GM12891 (cell line): ENCODE results near the gene CCL16.

Source experiments
- DNase-seq: peaks from one replicate; pipeline ENCODE4 v3.0.0; 2011; ENCODE audit warnings: low spot score; ENCODE audit not compliant: insufficient read length
- FAIRE-seq: peaks from 2 replicates; lab custom pipeline; 2011; peaks lifted over from hg19 to GRCh38; lab: Jason Lieb, UNC
- PAX5 ChIP-seq: IDR thresholded peaks from 2 replicates; pipeline ENCODE4 v1.6.1; 2011; ENCODE audit warnings: low read length, moderate library complexity, mild to moderate bottlenecking; ENCODE audit not compliant: insufficient read depth, severe bottlenecking
- POLR2A ChIP-seq: IDR thresholded peaks from 2 replicates; pipeline ENCODE4 v1.6.1; 2011; ENCODE audit warnings: low read depth, low read length, control low read depth
- POLR2AphosphoS5 ChIP-seq: IDR thresholded peaks from 2 replicates; pipeline ENCODE4 v1.6.1; 2011; ENCODE audit warnings: low read depth, low read length, control low read depth
- POU2F2 ChIP-seq: IDR thresholded peaks from 2 replicates; pipeline ENCODE4 v1.6.1; 2011; ENCODE audit warnings: low read depth, mild to moderate bottlenecking, control low read depth, low read length, moderate library complexity
- SPI1 ChIP-seq: IDR thresholded peaks from 2 replicates; pipeline ENCODE4 v1.6.1; 2011; ENCODE audit warnings: low read depth, low read length, control low read depth
- TAF1 ChIP-seq: IDR thresholded peaks from 2 replicates; pipeline ENCODE4 v1.6.1; 2011; ENCODE audit warnings: low read depth, low read length, control low read depth

Gene CCL16

GRCh38 chr17:35991075-35991474, 9.8 kb upstream of the CCL16 start:
- DNase-seq (no peak), FAIRE-seq (no peak)
- TF ChIP-seq POLR2A (no peak), PAX5 (no peak), POLR2AphosphoS5 (no peak), POU2F2 (no peak), TAF1 (no peak), SPI1 (no peak)

DNA sequence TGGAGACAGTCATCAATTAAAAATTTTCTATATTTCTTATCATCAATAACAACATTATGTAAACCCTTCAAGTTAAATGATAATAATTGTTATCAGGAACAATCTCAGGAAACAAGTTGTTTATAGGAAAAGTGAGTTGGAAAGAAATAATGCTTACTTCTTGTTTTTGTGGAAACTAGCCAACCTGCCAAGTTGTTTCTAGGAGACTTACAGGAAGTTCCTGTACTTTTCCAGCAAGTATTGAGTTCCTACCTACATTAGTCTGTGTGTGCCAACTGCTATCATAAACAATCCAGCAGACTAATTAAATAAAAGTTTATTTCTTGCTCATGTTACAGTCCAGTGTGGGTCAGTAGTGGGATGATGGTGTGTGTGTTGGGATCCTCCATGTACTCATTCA, 6.9 kb upstream of the CCL16 start:
- DNase-seq (no peak), FAIRE-seq (no peak)
- TF ChIP-seq POLR2A (no peak), SPI1 (no peak), TAF1 (no peak), POLR2AphosphoS5 (no peak), PAX5 (no peak), POU2F2 (no peak)

- no peak for DNase-seq
- no peak for FAIRE-seq
- TF ChIP-seq TAF1 (no peak), SPI1 (no peak), PAX5 (no peak)
Observed at GRCh38 chr17:35986643-35987042, 5.3 kb upstream of the CCL16 start, which contains the start of gene CCL14. TSS of gene CCL14 (minus strand) at chr17:35986729. CDS start at chr17:35986649, 80 bp downstream.

DNA sequence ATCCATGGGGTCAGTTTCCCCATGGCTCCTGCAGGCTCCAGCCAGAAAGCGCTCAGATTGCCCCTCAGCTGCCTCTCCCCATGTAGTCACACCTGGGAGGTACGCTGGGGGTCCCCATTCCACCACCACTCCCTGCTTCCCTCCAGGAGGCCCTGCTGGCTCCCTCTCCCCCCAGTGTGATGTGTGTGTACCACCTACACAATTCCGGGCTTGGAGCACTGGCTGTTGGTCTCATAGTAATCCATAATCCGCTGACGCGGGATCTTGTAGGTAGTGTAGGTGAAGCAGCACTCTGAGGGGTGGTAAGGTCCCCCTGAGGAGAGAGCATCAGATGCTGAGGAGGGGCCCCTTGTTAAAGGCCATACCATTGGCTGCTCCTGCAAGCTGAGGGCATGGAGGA, 2.8 kb upstream of the CCL16 start:
- no peak for TF ChIP-seq POU2F2
- TF ChIP-seq POLR2AphosphoS5: no peak
- TF ChIP-seq POLR2A: no peak
- no peak for TF ChIP-seq TAF1
- TF ChIP-seq PAX5: no peak
- TF ChIP-seq SPI1: no peak
- no peak for FAIRE-seq
- DNase-seq: no peak

- DNase-seq (no peak), FAIRE-seq (no peak)
Observed at GRCh38 chr17:35982409-35983191, 1.3 kb upstream of the CCL16 start.

DNA sequence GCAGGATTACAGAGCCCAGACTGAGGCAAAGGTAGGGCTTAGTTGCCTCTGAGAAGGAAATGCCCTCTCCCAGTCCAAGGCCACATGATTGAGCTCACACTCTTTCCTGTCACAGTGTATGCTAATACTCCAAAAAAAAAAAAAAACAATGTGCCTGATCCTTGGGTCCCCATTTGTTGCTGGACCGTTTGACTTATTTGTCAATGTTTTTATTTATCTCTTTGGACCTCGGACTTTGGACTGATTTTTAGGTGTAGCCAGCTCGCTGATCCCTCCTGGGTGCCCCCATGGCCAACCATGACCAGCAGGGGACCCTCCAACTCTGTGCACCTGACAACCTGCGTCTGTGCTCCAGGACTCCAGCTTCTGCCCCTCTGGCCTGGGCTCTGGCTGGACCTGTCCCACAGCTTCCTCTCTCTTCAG, 622 bp upstream of the CCL16 start:
- no peak for TF ChIP-seq POU2F2
- TF ChIP-seq POLR2AphosphoS5: no peak
- TF ChIP-seq SPI1: no peak
- no peak for TF ChIP-seq TAF1
- FAIRE-seq (no peak), DNase-seq (no peak)

More at GRCh38 chr17:35982409-35983191, 1.3 kb upstream of the CCL16 start:
- TF ChIP-seq PAX5 (no peak), POLR2AphosphoS5 (no peak), POU2F2 (no peak), TAF1 (no peak), POLR2A (no peak)

- DNase-seq (no peak), FAIRE-seq (no peak)
- TF ChIP-seq POLR2A: no peak
- TF ChIP-seq PAX5: no peak
- TF ChIP-seq POU2F2: no peak
- TF ChIP-seq SPI1: no peak
- no peak for TF ChIP-seq POLR2AphosphoS5
Observed at GRCh38 chr17:35978346-35978745, 3.0 kb downstream of the CCL16 start.

- FAIRE-seq (no peak), DNase-seq (peak; percentile 28)
- peak; percentile 94 for TF ChIP-seq SPI1
- no peak for TF ChIP-seq POLR2AphosphoS5
- peak; percentile 23; the same call in 1 of the 2 replicates for TF ChIP-seq POU2F2
- no peak for TF ChIP-seq POLR2A
- TF ChIP-seq PAX5: no peak
- no peak for TF ChIP-seq TAF1
Observed at GRCh38 chr17:35977509-35977908, 3.8 kb downstream of the CCL16 start.

GRCh38 chr17:35973333-35974260, 7.7 kb downstream of the CCL16 start:
- DNase-seq: no peak

More at GRCh38 chr17:35973333-35974260, 7.7 kb downstream of the CCL16 start:
- no peak for TF ChIP-seq POLR2AphosphoS5
- no peak for TF ChIP-seq PAX5
- no peak for TF ChIP-seq POU2F2
- TF ChIP-seq POLR2A: no peak
- no peak for TF ChIP-seq SPI1
- TF ChIP-seq TAF1: no peak
- FAIRE-seq: no peak
